HG03139 (cell line): ENCODE data around the gene STRN3.
A peak's percentile ranks its signal among the peaks of the same experiment; 100 is the strongest.

Experiments
- ATAC-seq: cut with Tn5 transposase; IDR thresholded peaks from one replicate; pipeline ENCODE4 v1.9.1; 2021; ENCODE audit not compliant: unreplicated experiment

STRN3 gene

DNA sequence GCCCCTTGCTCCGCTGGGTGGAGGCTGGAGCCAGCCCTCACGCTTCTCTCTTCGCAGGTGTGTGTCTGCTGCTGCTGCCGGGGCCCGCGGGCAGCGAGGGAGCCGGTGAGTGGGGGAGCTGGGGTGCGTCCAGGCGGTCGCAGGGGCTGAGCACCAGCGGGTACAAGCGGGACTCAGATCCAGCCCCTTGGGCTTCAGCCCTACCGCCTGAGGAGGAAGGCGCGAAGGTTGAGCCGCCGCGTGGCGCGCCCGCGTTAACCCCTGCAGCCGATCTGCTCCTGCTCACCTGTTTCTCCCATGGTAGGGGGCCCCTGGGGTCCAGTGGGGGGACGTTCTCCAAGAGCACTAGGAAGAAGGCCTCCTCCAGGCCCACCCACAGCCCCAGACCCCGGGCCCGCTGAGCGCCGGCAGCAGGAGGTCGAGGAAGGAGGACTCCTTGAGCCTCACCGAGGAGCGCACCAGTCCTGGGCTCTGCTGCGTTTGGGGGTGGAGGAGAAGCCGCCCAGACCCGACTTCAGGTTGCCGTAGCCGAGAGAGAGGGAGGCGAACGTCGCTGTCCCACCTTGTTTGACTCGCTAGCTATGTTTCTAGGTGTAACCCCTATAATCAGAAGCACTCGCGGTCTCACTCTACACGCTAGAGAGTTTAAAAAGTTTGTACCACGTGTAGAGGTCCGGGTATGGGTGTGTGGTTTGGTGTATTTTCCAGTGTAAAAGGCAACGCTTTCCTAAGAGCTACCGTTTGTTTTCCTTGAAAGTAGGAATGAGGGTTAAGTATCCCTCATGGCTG is 151.0 kb downstream of the STRN3 start:
- peak; percentile 22 for ATAC-seq

DNA sequence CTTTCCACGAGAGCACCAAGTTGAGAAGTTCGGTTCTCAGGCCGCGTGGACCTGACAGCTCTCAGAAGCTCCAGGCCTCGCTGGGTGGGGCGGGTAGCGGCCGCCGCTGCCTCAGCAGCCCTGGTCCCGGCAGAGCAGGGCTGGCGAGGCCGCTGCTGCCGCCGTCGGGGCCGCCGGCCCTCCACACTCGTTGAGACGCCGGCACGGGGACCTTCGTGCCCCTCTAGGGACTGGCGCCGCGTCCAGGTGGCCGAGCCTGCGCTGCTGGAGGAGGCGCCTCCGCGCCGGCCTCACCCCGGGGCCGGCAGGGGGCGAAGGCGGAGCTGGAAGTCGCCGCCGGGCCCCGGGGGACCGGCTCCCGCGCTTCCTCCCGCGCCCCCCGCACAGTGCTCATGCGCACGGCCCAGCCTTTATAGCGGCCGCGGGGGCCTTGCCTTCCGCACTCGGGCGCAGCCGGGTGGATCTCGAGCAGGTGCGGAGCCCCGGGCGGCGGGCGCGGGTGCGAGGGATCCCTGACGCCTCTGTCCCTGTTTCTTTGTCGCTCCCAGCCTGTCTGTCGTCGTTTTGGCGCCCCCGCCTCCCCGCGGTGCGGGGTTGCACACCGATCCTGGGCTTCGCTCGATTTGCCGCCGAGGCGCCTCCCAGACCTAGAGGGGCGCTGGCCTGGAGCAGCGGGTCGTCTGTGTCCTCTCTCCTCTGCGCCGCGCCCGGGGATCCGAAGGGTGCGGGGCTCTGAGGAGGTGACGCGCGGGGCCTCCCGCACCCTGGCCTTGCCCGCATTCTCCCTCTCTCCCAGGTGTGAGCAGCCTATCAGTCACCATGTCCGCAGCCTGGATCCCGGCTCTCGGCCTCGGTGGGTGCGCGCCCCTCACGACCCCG is 151.8 kb downstream of the STRN3 start, which contains the start of gene COCH:
Gene COCH, plus strand, starts transcription at position 440 of the 879 bp plus-strand sequence. Its CDS starts 380 bp downstream, at position 820.
- ATAC-seq, result peak; percentile 80

DNA sequence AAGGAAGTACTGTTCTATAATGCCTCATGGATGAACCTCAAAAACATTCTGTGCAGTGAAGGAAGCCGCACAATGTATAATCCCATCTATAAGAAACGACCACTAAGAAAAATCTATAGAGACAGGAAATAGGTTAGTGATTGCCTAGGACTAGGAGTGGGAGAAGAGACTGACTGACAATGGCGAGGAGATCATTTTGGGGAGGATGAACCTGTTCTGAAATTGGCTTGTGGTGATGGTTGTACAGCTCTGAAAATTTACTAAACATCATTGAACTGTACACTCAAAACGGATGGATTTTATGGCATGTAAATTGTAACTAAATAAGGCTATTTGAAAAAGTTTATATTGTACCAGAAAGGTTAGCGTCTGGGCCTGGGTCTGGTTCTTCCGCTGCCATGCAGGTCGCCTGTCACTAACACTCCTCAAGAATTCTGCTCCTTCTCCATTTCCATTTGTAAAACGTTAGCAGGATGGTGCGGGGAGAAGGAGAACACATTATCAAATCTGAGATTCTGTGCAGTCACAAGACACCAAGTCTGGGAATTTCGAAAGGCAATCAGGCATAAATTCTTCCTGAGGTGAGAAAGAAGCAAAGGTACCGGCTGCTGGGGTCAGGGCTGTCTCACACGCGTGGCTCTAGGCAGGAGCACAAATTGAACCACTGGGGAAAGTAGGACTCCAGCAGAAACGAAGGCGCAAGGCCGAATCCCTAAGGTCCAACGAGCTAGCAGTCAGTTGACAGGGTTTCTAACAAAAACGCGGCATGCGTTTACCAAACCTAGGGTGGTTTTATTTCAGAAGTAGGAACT is 152.7 kb downstream of the STRN3 start:
- ATAC-seq, result no peak

DNA sequence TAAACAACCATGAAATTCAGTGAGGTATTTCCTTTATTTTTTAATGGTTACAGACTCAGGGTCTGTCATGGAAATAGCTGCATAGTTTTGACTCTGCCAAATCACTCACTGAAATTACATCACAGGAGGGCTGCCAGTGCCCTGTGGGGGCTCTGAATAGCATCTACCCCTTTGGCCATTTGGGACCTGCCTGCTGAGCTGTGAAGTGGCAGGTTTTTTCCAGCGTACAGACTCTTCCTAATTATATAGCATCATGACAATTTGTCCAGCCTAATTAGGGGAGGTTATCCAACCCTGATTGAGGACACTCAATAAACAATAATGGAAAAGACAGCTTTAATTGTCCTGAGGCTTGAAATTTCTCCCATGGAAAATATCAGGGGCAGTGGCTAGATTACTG is 153.6 kb downstream of the STRN3 start:
- no peak for ATAC-seq

DNA sequence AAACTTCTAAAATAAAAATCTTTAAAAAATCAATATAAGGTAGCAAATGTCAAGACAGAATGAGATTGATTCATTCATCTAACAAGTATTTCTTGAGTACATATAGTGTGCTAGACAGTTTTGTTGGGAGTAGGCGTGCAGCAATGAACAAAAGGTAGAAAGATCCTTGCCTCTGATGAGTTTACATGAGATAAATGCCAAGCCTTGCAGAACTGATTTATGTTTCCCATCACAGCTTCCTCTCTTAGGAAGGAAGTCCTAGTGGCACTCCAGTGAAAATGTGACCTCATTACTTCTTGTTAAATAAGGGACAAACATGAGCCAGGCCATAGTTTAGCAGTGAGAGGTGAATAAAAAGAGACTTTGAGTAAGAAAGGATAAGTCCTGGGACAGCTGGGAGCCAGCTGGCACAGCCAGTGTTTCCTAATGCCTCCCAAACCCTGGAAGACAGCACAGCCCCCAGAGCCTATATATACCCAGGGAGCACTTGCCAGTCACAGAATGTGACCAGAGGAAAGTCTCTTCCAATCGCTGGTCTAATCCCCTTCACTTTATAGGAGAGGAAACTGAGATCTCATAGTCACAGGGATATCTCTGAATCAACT is 156.5 kb downstream of the STRN3 start:
- no peak for ATAC-seq

DNA sequence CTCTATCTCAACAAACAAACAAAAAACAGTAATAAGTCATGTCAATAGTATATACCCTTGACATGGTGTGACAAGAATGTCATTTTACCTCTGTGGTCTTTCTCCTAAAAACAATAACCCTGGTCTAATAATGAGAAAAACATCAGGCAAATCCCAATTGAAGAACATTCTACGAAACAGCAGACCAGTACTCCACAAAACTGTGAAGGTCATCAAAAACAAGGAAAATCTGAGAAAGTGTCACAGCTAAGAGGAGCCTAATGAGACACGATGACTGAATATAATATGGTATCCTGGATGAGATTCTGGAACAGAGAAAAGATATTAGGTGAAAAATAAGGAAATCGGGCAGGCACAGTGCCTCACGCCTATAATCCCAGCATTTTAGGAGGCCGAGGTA is 157.4 kb downstream of the STRN3 start:
- no peak for ATAC-seq

DNA sequence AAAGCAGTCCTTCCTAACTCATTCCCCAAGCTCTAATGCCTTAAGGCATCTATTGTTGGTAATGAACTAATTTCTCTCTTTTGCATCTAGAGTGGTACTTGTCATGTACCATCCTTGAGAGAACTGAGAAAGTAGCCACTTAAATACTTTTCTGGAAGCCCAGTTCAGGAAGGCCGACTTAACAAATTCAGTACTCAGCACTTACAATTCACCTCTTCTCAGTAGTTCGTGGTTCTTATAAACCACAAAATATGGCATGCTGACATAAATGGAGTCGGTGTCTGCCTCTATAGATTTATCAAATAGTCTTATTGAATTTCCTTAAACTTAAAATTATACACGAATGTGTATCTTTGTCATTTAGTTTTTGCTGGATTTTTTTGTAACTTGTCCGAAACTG is 161.2 kb downstream of the STRN3 start:
- ATAC-seq, result no peak

DNA sequence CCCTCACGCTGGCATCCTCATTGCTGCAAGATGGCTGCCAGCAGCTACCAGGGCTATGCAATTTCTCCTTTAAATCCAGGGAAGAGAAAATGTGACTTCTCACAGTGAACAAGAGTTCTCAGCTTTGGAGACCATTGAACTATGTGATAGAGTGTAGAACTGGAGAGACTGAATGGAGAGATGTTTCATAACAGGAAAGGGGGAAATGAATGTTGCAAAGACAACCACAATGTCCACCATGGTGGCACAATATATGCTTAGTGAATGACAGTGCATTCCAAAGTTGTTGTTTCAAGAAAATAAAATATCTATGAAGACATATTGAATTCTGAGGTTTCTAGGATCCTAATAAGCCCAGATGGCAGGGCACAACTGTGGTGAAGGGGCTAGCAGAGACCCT is 165.0 kb downstream of the STRN3 start:
- no peak for ATAC-seq

DNA sequence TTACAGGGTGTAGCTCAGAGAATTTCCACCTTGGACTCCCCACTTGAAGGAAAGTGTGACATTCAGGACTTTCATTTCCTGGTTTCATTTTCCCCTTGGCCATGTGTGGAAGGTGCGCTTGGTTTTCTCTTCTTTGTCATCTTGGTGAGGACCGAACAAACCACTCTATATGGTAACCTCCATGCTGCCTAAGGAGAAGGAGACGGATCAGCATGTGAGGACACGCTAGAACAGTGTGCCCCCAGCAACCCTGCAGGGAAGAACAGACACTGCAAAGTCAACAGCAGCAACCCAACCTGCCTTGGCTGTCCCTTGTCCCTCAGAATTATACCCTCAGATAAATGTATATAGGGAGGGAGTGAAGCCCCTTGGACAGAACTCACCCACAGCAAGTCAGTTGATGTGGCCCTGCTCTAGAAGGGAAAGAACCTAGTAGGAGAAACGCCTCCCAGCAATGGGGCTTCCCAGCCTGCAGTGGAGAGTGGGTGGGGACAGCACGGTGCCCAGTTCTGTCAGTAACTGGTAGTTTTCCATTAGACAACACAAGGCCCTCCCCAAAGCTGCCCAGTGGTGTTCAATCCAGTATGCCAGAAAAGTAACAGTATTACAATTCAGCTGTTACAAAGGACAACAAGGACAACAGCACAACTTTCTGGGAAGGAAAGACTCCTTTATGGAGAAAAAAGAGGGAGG is 170.7 kb downstream of the STRN3 start:
- no peak for ATAC-seq

DNA sequence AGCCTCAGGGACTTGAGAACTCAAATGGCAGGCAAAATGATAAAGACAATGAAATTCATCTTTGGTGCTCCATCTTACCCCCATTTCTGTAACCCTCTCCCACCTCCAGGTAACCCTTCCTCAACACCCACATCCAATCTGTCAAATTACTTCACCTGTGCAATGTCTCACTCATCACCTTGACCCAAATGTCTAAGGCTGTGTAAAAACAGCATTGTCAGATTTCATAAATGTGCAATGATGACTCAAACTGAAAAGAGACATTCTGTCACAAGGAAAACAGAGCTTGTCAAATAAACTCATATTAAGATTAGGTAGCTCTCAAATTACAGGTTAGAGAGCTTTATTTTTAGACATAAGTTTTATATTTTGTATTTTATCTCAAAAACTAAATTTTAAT is 171.7 kb downstream of the STRN3 start:
- no peak for ATAC-seq

DNA sequence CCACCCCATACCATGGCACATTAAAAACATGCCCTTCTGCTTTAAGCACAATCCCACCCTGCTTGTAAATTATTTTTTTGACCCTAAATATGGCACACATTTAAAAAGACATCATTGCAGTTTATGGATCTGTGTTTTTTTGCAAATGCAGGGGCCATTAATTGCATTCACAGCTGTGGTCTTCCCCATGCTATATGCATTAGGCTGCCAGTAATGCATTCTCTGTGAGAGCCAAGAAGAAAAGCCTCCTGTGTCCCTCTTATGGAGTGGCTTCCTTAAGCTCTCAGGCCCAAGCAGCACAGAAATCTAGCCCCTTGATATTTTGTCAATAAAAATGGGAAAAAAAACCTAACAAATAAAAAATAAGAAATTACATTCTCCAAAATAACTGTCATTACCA is 172.2 kb downstream of the STRN3 start:
- ATAC-seq, result no peak

DNA sequence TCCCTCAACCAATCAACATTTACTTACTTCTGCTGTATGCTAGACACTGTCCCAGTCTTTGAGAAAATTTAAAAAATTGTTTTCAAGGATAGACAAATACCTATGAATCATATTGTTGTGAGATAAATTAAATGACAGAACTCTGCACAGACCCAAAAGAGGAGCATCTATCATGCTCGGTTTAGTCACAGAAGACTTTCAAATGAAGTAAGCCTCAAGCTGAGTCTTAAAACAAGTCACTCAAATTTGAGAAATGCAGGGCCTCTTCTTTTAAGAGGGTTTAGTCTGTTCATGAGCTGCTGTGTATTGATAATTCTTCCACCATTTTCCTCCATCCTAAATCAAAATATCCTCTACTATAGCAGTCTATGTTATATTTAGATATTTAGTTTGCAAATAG is 176.2 kb downstream of the STRN3 start:
- ATAC-seq, result no peak

DNA sequence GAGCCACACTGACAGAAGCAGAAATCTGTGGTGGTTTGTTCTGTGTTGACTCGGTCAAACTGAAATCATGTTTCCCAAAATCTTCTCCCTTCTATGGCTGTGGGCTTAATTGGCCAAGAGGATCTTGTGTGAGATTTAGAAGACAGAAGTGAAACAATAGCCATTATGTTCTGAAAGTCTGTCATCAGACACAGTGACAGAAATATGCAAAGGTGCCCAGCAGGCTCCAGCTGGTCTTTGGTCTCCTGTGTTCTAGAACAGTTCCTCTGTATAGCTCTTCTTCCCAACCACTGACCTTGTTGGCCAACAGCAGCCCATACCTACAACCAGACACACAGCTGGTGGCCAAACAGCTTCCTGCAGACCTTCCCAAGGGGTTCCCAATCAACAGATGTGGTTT is 176.8 kb downstream of the STRN3 start:
- peak; percentile 95 for ATAC-seq

DNA sequence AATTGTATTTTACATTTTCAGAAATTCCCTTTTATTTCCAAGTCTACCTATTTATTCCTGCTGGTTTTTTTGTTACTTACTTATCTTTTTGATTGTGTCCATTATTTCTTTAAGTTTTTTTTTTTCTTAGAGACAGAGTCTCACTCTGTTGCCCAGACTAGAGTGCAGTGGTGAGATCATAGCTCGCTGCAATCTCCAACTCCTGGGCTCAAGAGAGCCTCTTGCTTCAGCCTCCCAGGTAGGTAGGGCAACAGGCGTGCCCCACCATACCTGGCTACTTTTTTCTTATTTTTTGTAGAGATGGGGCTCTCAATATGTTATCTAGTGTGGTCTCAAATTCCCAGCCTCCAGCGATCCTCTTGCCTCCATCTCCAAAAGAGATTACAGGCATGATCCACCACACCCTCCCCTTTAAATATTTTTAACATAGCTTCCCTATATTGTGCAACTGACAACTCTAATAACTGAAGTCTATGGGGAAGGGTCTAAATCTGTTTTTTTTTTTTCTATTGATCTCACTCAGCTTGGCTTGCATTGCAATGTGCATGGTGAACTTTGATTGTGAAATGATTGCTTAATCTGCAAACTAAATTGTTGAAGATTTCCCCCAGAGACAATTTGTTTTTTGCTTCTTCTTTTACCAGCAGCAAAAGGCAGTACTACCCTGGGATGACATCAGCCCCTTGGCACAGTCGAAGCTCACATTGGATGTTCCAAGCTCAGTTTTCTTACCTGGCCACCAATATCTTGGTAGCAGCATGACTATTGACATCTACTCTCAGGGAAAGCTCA is 177.5 kb downstream of the STRN3 start:
- ATAC-seq, result peak; percentile 13
